GM19324 (cell line): ENCODE data around the gene FRMD3.
"Not testable (repeated sequence)": the region's sequence is repeated elsewhere in the genome, so short reads cannot be mapped to it uniquely, and the experiment has no call there.

Source experiments
- ATAC-seq: cut with Tn5 transposase; IDR thresholded peaks from one replicate; pipeline ENCODE4 v1.9.1; 2021; ENCODE audit warnings: mild to moderate bottlenecking, moderate library complexity; ENCODE audit not compliant: unreplicated experiment, low FRiP score

The FRMD3 gene

GRCh38 chr9:83526211-83526610, 12.0 kb downstream of the FRMD3 start:
- no peak for ATAC-seq

- ATAC-seq, result no peak
Measured at GRCh38 chr9:83523684-83524083, 14.5 kb downstream of the FRMD3 start.

- ATAC-seq, result no peak
Measured at GRCh38 chr9:83521411-83521810, 16.8 kb downstream of the FRMD3 start.

GRCh38 chr9:83521011-83521410, 17.2 kb downstream of the FRMD3 start:
- no peak for ATAC-seq

- no peak for ATAC-seq
Measured at GRCh38 chr9:83520292-83520691, 17.9 kb downstream of the FRMD3 start.

- not testable (repeated sequence) for ATAC-seq
Measured at GRCh38 chr9:83517980-83518379, 20.2 kb downstream of the FRMD3 start.

GRCh38 chr9:83514767-83515166, 23.4 kb downstream of the FRMD3 start:
- ATAC-seq, result no peak

GRCh38 chr9:83512621-83513020, 25.6 kb downstream of the FRMD3 start:
- no peak for ATAC-seq

GRCh38 chr9:83511051-83511450, 27.1 kb downstream of the FRMD3 start:
- no peak for ATAC-seq

- ATAC-seq, result no peak
Measured at GRCh38 chr9:83509402-83509801, 28.8 kb downstream of the FRMD3 start.

GRCh38 chr9:83508067-83508466, 30.1 kb downstream of the FRMD3 start:
- ATAC-seq, result no peak

GRCh38 chr9:83505282-83505681, 32.9 kb downstream of the FRMD3 start:
- no peak for ATAC-seq

- no peak for ATAC-seq
Measured at GRCh38 chr9:83503866-83504265, 34.3 kb downstream of the FRMD3 start.

- ATAC-seq, result no peak
Measured at GRCh38 chr9:83501565-83501964, 36.6 kb downstream of the FRMD3 start.

- ATAC-seq, result no peak
Measured at GRCh38 chr9:83497441-83497840, 40.8 kb downstream of the FRMD3 start.

- ATAC-seq, result no peak
Measured at GRCh38 chr9:83491995-83492394, 46.2 kb downstream of the FRMD3 start.

- no peak for ATAC-seq
Measured at GRCh38 chr9:83491413-83491812, 46.8 kb downstream of the FRMD3 start.

- no peak for ATAC-seq
Measured at GRCh38 chr9:83489961-83490360, 48.2 kb downstream of the FRMD3 start.

- no peak for ATAC-seq
Measured at GRCh38 chr9:83484990-83485389, 53.2 kb downstream of the FRMD3 start.

GRCh38 chr9:83483223-83483622, 55.0 kb downstream of the FRMD3 start:
- no peak for ATAC-seq

- ATAC-seq, result no peak
Measured at GRCh38 chr9:83479765-83480164, 58.4 kb downstream of the FRMD3 start.

- no peak for ATAC-seq
Measured at GRCh38 chr9:83477571-83477970, 60.6 kb downstream of the FRMD3 start.

GRCh38 chr9:83477120-83477519, 61.1 kb downstream of the FRMD3 start:
- no peak for ATAC-seq
